Measurements from ENCODE around the gene VSIG1. TPM values are rescaled to one million over a fixed set of nuclear protein-coding genes. Genes with fewer than 3 reads are reported as not detected.

VSIG1 gene
- total and polyA plus RNA-seq, 10 of the 15 experiments (the other 5 are each of a cell fraction or from before 2014, with no cell fraction given): 0.04 to 0.08 (median 0.06) TPM; not detected in 7

- TSS peak; percentile 90 for BruUV-seq (replicated peaks)
- DNase-seq (ENCODE audit: low read depth, low spot score): no peak
- intact Hi-C loops (cut with micrococcal nuclease; ENCODE audit: unreplicated experiment): no loop called here
- H3K36me3 ChIP-seq (ENCODE audit: control insufficient read depth in 2 of 2, insufficient read depth in 2 of 2, low read length in 1 of 2): 0 out of 4 replicates have a peak, but pooled peaks cover 0 to 4% of the 10 kb centered on the region in 2 experiments
- WGBS (ENCODE audit: insufficient coverage, insufficient replicate concordance, low lambda C conversion rate, missing lambda C conversion rate): 40% methylated on average over 15 of the region's 15 CpGs
- peak overlapping the region; percentile 75 for H2AFZ ChIP-seq (ENCODE audit: control insufficient read depth, low read depth, low read length)
- in situ Hi-C loops (cut with MboI): no loop called here
- H3K9ac ChIP-seq (ENCODE audit: control insufficient read depth, insufficient read depth, low read length): peak overlapping the region; percentile 43
- no peaks in the 10 kb centered on the region for H3K4me1 ChIP-seq (ENCODE audit: control insufficient read depth, insufficient read depth, low read length)
- H3K9me3 ChIP-seq (replicated peaks; ENCODE audit: control insufficient read depth, insufficient read depth, low read length): no peaks in the 10 kb centered on the region; the same call in 2 of the 3 replicates
- ChIA-PET CTCF (interaction anchor here (1.1 to 1.6 kb wide), 2 partner anchors 47 to 48 kb away, joined by 3 to 4 read pairs; no protein-coding TSS in a partner anchor), RAD21 (ENCODE audit: unreplicated experiment) (no interaction called here), SMC1A (ENCODE audit: uncharacterized antibody, unreplicated experiment) (interaction anchor here (0.6 to 1.1 kb wide), 4 partner anchors 24 to 1416 kb away, joined by 3 to 4 read pairs (median 3); no protein-coding TSS in a partner anchor), POLR2A (interaction anchor here (0.9 kb wide), 1 partner anchor 18 kb away, joined by 11 read pairs; no protein-coding TSS in a partner anchor)
- H3K79me2 ChIP-seq (ENCODE audit: control insufficient read depth, insufficient read depth, low read length): peaks cover 14% of the 10 kb centered on the region
- H3K4me2 ChIP-seq (ENCODE audit: control insufficient read depth, insufficient read depth): peak overlapping the region; percentile 19; the same call in 1 of the 2 replicates
- peak; percentile 67 for ATAC-seq
- no peaks in the 10 kb centered on the region for H4K20me1 ChIP-seq (ENCODE audit: control insufficient read depth, insufficient read depth)
- no peak for FAIRE-seq
- H3K27ac ChIP-seq (ENCODE audit: control insufficient read depth, insufficient read depth): peak overlapping the region; percentile 33; the same call in 1 of the 2 replicates
- peak overlapping the region; percentile 78 for H3K4me3 ChIP-seq
- no peaks in the 10 kb centered on the region for H3K27me3 ChIP-seq (replicated peaks in 1 of 2; ENCODE audit: control insufficient read depth in 2 of 2, insufficient read depth in 2 of 2, low read length in 1 of 2)
- TF ChIP-seq NKRF (conservative IDR thresholded peaks at IDR 0.05) (0 out of 2 replicates have a peak, but pooled peaks have one; percentile 32), IKZF2 (IDR thresholded peaks at IDR 0.05) (no peak), CUX1 (IDR thresholded peaks at IDR 0.05; ENCODE audit: insufficient replicate concordance, low read depth, low read length) (no peak), BMI1 (IDR thresholded peaks at IDR 0.05; ENCODE audit: borderline replicate concordance) (no peak), ZNF274 (IDR thresholded peaks at IDR 0.05; ENCODE audit: insufficient read depth, insufficient read length) (no peak), CBFB (IDR thresholded peaks at IDR 0.05; ENCODE audit: low read depth) (no peak), SMC3 (IDR thresholded peaks at IDR 0.05; ENCODE audit: borderline replicate concordance, low read length) (no peak), IKZF1 (conservative IDR thresholded peaks at IDR 0.05) (peak; percentile 44; the same call in 1 of the 2 replicates), ETV6 (conservative IDR thresholded peaks at IDR 0.05 in 1 of 2, IDR thresholded peaks at IDR 0.05 in 1 of 2; ENCODE audit: borderline replicate concordance in 1 of 2, low read depth in 1 of 2) (no peak), ESRRA (IDR thresholded peaks at IDR 0.05; ENCODE audit: low read length) (no peak), NR2F1 (conservative IDR thresholded peaks at IDR 0.05) (peak; percentile 66), ZNF384 (IDR thresholded peaks at IDR 0.05; ENCODE audit: borderline replicate concordance, low read depth, low read length) (no peak), BACH1 (IDR thresholded peaks at IDR 0.05; ENCODE audit: borderline replicate concordance) (no peak), BHLHE40 (IDR thresholded peaks at IDR 0.05; ENCODE audit: borderline replicate concordance in 1 of 2, low read depth in 2 of 2, low read length in 1 of 2) (no peak), GABPA (IDR thresholded peaks at IDR 0.05; ENCODE audit: low read depth) (peak; percentile 21; the same call in 1 of the 2 replicates), HCFC1 (IDR thresholded peaks at IDR 0.05; ENCODE audit: low read length) (no peak)
Measured at GRCh38 chrX:108091878-108092291, 47.0 kb downstream of the VSIG1 start.

Data from GM12878 (cell line).